Kidney epithelial cell (primary cell): ENCODE results near the gene RIPOR2. TPM values are rescaled to one million over a fixed set of nuclear protein-coding genes. Genes with fewer than 3 reads are reported as not detected.
A peak's percentile ranks its signal among the peaks of the same experiment; 100 is the strongest.

ENCODE experiments used
- DNase-seq: peaks from one replicate; pipeline ENCODE4 v3.0.0-alpha.2; 2010; ENCODE audit warnings: low read depth
- H3K27me3 ChIP-seq: 2 replicates; pipeline ENCODE4 v1.6.0; 2011; ENCODE audit warnings: low read length; ENCODE audit not compliant: control insufficient read depth, insufficient read depth
- H3K36me3 ChIP-seq: 2 replicates; pipeline ENCODE4 v1.5.1; 2011; ENCODE audit warnings: low read length; ENCODE audit not compliant: control insufficient read depth, insufficient read depth
- H3K4me3 ChIP-seq: 2 replicates; pipeline ENCODE4 v1.5.1; 2011; ENCODE audit warnings: low read depth, mild to moderate bottlenecking, control low read depth, low read length
- CTCF ChIP-seq: IDR thresholded peaks from 2 replicates; pipeline ENCODE4 v1.5.1; 2011; ENCODE audit warnings: mild to moderate bottlenecking, moderate library complexity, low read length, control low read depth, inconsistent platforms; ENCODE audit not compliant: insufficient read depth, poor library complexity, severe bottlenecking
- total RNA-seq: library from RNA; depleted of rRNA; stranded (reverse); fragments of >200 nt; gene quantifications from 2 replicates; pipeline ENCODE4 v1.2.3, GENCODE V29; 2015

Gene RIPOR2
- total RNA-seq, 1 donor from 2014 or later: 0.79 TPM

DNA sequence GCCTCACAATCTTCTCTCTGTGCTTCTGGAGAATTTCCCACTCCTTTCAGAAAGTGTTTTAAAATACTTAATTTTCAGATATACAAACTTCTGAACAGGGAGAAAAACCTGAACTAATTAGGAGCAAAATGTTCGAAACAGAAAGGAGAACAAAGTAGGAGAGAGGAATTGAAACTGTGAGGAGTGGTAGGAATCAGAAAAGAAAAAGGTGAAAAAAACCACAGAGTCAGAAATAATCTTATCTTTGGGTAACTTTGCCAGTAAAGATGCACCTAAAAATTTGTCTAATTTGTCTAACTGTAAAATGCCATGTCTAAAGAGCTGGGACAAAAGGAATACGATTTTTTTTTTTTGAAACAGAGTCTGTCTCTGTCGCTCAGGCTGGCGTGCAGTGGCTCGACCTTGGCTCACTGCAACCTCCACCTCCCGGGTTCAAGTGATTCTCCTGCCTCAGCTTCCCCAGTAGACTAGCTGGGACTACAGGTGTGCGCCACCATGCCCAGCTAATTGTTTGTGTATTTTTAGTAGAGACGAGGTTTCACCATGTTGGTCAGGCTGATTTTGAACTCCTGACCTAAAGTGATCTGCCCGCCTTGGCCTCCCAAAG is 4.7 kb upstream of the RIPOR2 start:
- Histone ChIP-seq H3K4me3 (no peak overlapping the region), H3K27me3 (no peaks in the 10 kb centered on the region), H3K36me3 (no peaks in the 10 kb centered on the region)
- DNase-seq: no peak
- no peak for TF ChIP-seq CTCF

- Histone ChIP-seq H3K27me3 (no peaks in the 10 kb centered on the region), H3K4me3 (no peak overlapping the region), H3K36me3 (no peaks in the 10 kb centered on the region)
- no peak for TF ChIP-seq CTCF
- DNase-seq: no peak
Measured at GRCh38 chr6:24936641-24937317, 1.0 kb upstream of the RIPOR2 start.

- Histone ChIP-seq H3K36me3 (no peaks in the 10 kb centered on the region), H3K4me3 (no peak overlapping the region), H3K27me3 (no peaks in the 10 kb centered on the region)
- DNase-seq: no peak
- peak; percentile 33 for TF ChIP-seq CTCF
Measured at GRCh38 chr6:24933868-24934401, 1.8 kb downstream of the RIPOR2 start.

DNA sequence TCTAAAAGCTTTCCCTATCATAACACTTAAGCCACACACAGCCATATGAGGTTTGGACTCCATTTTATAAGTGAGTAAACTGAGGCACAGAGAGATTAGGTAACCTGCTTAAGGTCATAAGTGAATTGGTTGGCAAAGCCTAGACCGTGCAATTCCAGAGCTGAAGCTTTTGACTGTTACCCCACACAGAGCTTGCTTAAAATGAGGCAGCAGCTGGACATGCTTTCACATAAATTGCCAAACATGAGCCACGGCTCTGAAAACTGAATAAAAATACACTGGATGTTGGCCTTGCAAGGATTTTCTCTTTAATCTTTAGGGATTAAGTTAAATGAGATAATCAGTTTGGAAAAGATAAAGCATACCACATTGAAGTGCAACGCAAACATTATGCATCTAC is 2.5 kb downstream of the RIPOR2 start:
- H3K27me3 ChIP-seq: no peaks in the 10 kb centered on the region
- no peak for TF ChIP-seq CTCF
- H3K36me3 ChIP-seq: no peaks in the 10 kb centered on the region
- no peak overlapping the region for H3K4me3 ChIP-seq
- DNase-seq: no peak

DNA sequence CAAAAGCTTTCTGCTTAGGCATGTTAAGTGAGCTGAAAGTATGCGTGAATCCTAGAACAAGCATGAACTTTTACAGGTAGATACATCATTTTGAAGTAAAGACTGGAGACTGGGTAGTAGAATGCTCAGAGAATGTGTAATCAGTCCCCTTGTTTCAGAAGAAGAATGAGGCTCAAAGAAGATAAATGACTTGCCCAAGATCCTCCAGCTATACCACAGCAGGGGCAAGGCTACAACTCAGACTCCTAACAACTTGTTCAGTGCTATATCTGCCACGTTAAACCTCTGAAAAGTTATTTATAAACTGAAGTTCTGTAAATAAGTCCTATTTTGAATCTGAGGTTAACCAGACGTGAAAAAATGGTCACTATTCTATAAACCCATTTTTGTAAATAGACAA is 2.9 kb downstream of the RIPOR2 start:
- Histone ChIP-seq H3K27me3 (no peaks in the 10 kb centered on the region), H3K4me3 (no peak overlapping the region), H3K36me3 (no peaks in the 10 kb centered on the region)
- DNase-seq: no peak
- no peak for TF ChIP-seq CTCF
